Mesenchymal stem cell (in vitro differentiated cells and primary cell): ENCODE results near the gene IRF9.

Experiments used
- DNase-seq: peaks from one replicate; pipeline ENCODE4 v3.0.0-alpha.2; 2013
- H2AFZ ChIP-seq: one replicate; pipeline ENCODE4 v1.6.1; 2013; ENCODE audit warnings: low read depth, mild to moderate bottlenecking, control low read depth, inconsistent platforms, low read length, moderate library complexity
- H2AK5ac ChIP-seq: 2 replicates; pipeline ENCODE4 v1.6.1; 2013; ENCODE audit warnings: low read length, moderate library complexity, mild to moderate bottlenecking, inconsistent platforms; ENCODE audit not compliant: severe bottlenecking
- H2BK120ac ChIP-seq: one replicate; pipeline ENCODE4 v1.6.1; 2013; ENCODE audit warnings: low read depth, mild to moderate bottlenecking, inconsistent platforms, low read length, moderate library complexity
- H2BK12ac ChIP-seq, 2 experiments: one replicate each; pipeline ENCODE4 v1.6.1; 2013; ENCODE audit warnings: inconsistent platforms in 2 of 2, low read length in 2 of 2, mild to moderate bottlenecking in 2 of 2, moderate library complexity in 2 of 2, control low read depth in 1 of 2
- H2BK15ac ChIP-seq: one replicate; pipeline ENCODE4 v1.6.1; 2013; ENCODE audit warnings: mild to moderate bottlenecking, low read depth, inconsistent platforms; ENCODE audit not compliant: poor library complexity, severe bottlenecking
- H2BK5ac ChIP-seq: 2 replicates; pipeline ENCODE4 v1.6.1; 2013; ENCODE audit warnings: low read depth, mild to moderate bottlenecking, low read length, control low read depth, inconsistent platforms; ENCODE audit not compliant: poor library complexity, severe bottlenecking
- H3K14ac ChIP-seq, 2 experiments: one replicate each; pipeline ENCODE4 v1.6.1; 2013; ENCODE audit warnings: inconsistent platforms in 2 of 2, low read length in 2 of 2, control low read depth in 1 of 2, mild to moderate bottlenecking in 1 of 2, moderate library complexity in 1 of 2
- H3K18ac ChIP-seq, 2 experiments: one replicate each; pipeline ENCODE4 v1.6.1; 2013; ENCODE audit warnings: inconsistent platforms in 2 of 2, low read length in 2 of 2, control low read depth in 1 of 2, low read depth in 1 of 2, mild to moderate bottlenecking in 1 of 2
- H3K23ac ChIP-seq, 2 experiments: one replicate each; pipeline ENCODE4 v1.6.1; 2013; ENCODE audit warnings: inconsistent platforms in 2 of 2, low read length in 2 of 2, mild to moderate bottlenecking in 2 of 2, moderate library complexity in 2 of 2, control low read depth in 1 of 2
- H3K27ac ChIP-seq: 2 replicates; pipeline ENCODE4 v1.5.1; 2013; ENCODE audit warnings: mild to moderate bottlenecking, moderate library complexity, low read length, control low read depth, inconsistent platforms; ENCODE audit not compliant: poor library complexity, severe bottlenecking
- H3K27me3 ChIP-seq, 2 experiments: 2 replicates each; pipeline versions ENCODE4 v1.6.1 to v1.7.0; 2013; ENCODE audit warnings: low read length in 2 of 2, mild to moderate bottlenecking in 2 of 2, moderate library complexity in 2 of 2, control low read depth in 1 of 2, inconsistent platforms in 1 of 2; ENCODE audit not compliant: control insufficient read depth in 1 of 2, insufficient read depth in 1 of 2
- H3K36me3 ChIP-seq, 2 experiments: 2 replicates each; pipeline versions ENCODE4 v1.6.1 to v1.7.0; 2013; ENCODE audit warnings: low read length in 2 of 2, control low read depth in 1 of 2, inconsistent platforms in 1 of 2, low read depth in 1 of 2, mild to moderate bottlenecking in 1 of 2; ENCODE audit not compliant: insufficient read depth in 2 of 2, control insufficient read depth in 1 of 2
- H3K4ac ChIP-seq, 2 experiments: one replicate each; pipeline ENCODE4 v1.6.1; 2013; ENCODE audit warnings: inconsistent platforms in 2 of 2, low read length in 2 of 2, mild to moderate bottlenecking in 2 of 2, moderate library complexity in 2 of 2, control low read depth in 1 of 2, low read depth in 1 of 2
- H3K4me1 ChIP-seq: 2 replicates; pipeline ENCODE4 v1.6.1; 2013; ENCODE audit warnings: low read depth, low read length, control low read depth; ENCODE audit not compliant: control insufficient read depth, insufficient read depth
- H3K4me2 ChIP-seq: 2 replicates; pipeline ENCODE4 v1.6.1; 2013; ENCODE audit warnings: low read length, mild to moderate bottlenecking, inconsistent platforms; ENCODE audit not compliant: poor library complexity, severe bottlenecking
- H3K4me3 ChIP-seq, 2 experiments: 2 replicates each; pipeline versions ENCODE4 v1.5.1 to v1.7.0; 2013; ENCODE audit warnings: low read length in 2 of 2, mild to moderate bottlenecking in 2 of 2, control low read depth in 1 of 2, low read depth in 1 of 2; ENCODE audit not compliant: insufficient read depth in 1 of 2
- H3K79me1 ChIP-seq: replicated peaks from 2 replicates; pipeline ENCODE4 v1.6.1; 2013; ENCODE audit warnings: mild to moderate bottlenecking, control low read depth, low read length, inconsistent platforms; ENCODE audit not compliant: poor library complexity, severe bottlenecking
- H3K9ac ChIP-seq: 2 replicates; pipeline ENCODE4 v1.7.0; 2013; ENCODE audit warnings: mild to moderate bottlenecking, low read length, moderate library complexity
- H3K9me3 ChIP-seq: 2 replicates; pipeline ENCODE4 v1.7.0; 2013; ENCODE audit warnings: mild to moderate bottlenecking, low read length; ENCODE audit not compliant: control insufficient read depth
- H4K8ac ChIP-seq: one replicate; pipeline ENCODE4 v1.6.1; 2013; ENCODE audit warnings: inconsistent platforms, mild to moderate bottlenecking, low read length, moderate library complexity
- H4K91ac ChIP-seq: one replicate; pipeline ENCODE4 v1.6.1; 2013; ENCODE audit warnings: mild to moderate bottlenecking, low read length, inconsistent platforms
- WGBS: methylation state at CpG from one replicate; pipeline ENCODE4 v1.1.7; 2013; ENCODE audit warnings: mixed read lengths; 5-methylcytosine and 5-hydroxymethylcytosine counted together

Gene IRF9

GRCh38 chr14:24206260-24207103, 45.4 kb downstream of the IRF9 start:
- WGBS = over 99% methylated on average over 11 of the region's 11 CpGs

DNA sequence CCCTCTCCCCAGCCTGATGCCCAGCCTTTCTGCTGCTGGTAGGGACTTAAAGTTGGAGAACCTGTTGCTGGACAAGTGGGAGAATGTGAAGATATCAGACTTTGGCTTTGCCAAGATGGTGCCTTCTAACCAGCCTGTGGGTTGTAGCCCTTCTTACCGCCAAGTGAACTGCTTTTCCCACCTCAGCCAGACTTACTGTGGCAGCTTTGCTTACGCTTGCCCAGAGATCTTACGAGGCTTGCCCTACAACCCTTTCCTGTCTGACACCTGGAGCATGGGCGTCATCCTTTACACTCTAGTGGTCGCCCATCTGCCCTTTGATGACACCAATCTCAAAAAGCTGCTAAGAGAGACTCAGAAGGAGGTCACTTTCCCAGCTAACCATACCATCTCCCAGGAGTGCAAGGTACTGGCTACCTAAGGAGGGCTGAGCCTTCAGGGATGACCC, 46.1 kb downstream of the IRF9 start:
- no peak for DNase-seq
- no peak overlapping the region for H3K4ac ChIP-seq
- H2AK5ac ChIP-seq = no peak overlapping the region
- no peak overlapping the region for H3K14ac ChIP-seq
- H3K18ac ChIP-seq = no peak overlapping the region
- H2BK12ac ChIP-seq = no peak overlapping the region
- H4K91ac ChIP-seq = no peak overlapping the region
- H3K27ac ChIP-seq = no peak overlapping the region
- no peak overlapping the region for H4K8ac ChIP-seq
- H3K27me3 ChIP-seq = no peaks in the 10 kb centered on the region
- peaks cover 37% of the 10 kb centered on the region for H3K79me1 ChIP-seq
- H3K9ac ChIP-seq = no peak overlapping the region
- no peak overlapping the region for H2BK120ac ChIP-seq
- peaks cover 3% of the 10 kb centered on the region for H3K4me1 ChIP-seq
- no peak overlapping the region for H2BK5ac ChIP-seq
- H2AFZ ChIP-seq = no peak overlapping the region
- no peaks in the 10 kb centered on the region for H3K9me3 ChIP-seq
- no peak overlapping the region for H3K4me2 ChIP-seq
- H3K4me3 ChIP-seq = no peak overlapping the region
- H2BK15ac ChIP-seq = no peak overlapping the region
- WGBS = over 99% methylated on average over 5 of the region's 5 CpGs
- no peak overlapping the region for H3K23ac ChIP-seq
- H3K36me3 ChIP-seq = peaks cover 45 to 82% of the 10 kb centered on the region in 2 experiments

More at GRCh38 chr14:24206260-24207103, 45.4 kb downstream of the IRF9 start:
- no peak overlapping the region for H3K14ac ChIP-seq
- H4K91ac ChIP-seq = no peak overlapping the region
- H3K23ac ChIP-seq = no peak overlapping the region
- no peak overlapping the region for H3K18ac ChIP-seq
- no peak overlapping the region for H3K27ac ChIP-seq
- no peak for DNase-seq
- H3K9me3 ChIP-seq = peaks cover 3% of the 10 kb centered on the region
- no peak overlapping the region for H2BK12ac ChIP-seq
- H3K27me3 ChIP-seq = no peaks in the 10 kb centered on the region
- no peak overlapping the region for H3K4me2 ChIP-seq
- H3K4ac ChIP-seq = no peak overlapping the region
- no peak overlapping the region for H4K8ac ChIP-seq
- H3K4me1 ChIP-seq = peaks cover 3% of the 10 kb centered on the region
- H3K36me3 ChIP-seq = peaks cover 48 to 81% of the 10 kb centered on the region in 2 experiments
- no peak overlapping the region for H3K4me3 ChIP-seq
- H2BK120ac ChIP-seq = no peak overlapping the region
- H2AK5ac ChIP-seq = no peak overlapping the region
- H3K9ac ChIP-seq = no peak overlapping the region
- H3K79me1 ChIP-seq = peaks cover 39% of the 10 kb centered on the region
- no peak overlapping the region for H2BK15ac ChIP-seq
- H2BK5ac ChIP-seq = no peak overlapping the region
- H2AFZ ChIP-seq = no peak overlapping the region

DNA sequence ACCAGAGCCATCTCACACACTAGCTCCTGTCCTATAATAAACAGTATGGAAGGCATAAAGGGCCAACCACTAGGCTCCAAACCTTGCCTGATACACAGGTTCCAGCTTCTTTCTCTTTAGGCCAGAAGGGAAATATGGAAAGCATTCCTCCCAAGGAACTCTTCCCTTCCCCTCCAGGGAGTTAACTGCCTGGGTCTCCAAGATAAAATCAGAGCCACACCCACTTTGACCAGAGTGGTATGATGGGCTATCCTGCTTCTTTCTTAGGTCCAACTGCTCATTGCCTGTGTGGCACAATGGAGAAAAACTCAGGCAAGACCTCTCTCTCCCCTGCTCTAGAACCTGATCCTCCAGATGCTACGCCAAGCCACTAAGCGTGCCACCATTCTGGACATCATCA, 46.6 kb downstream of the IRF9 start:
- Histone ChIP-seq H2BK15ac (no peak overlapping the region), H3K9me3 (no peaks in the 10 kb centered on the region), H2BK12ac (no peak overlapping the region), H2BK120ac (no peak overlapping the region), H3K79me1 (peaks cover 37% of the 10 kb centered on the region), H2BK5ac (no peak overlapping the region), H3K27ac (no peak overlapping the region), H3K36me3 (peaks cover 45 to 81% of the 10 kb centered on the region in 2 experiments), H3K27me3 (no peaks in the 10 kb centered on the region), H3K9ac (no peak overlapping the region), H3K18ac (no peak overlapping the region), H2AFZ (no peak overlapping the region), H3K4me3 (no peak overlapping the region), H3K14ac (no peak overlapping the region), H3K4me2 (no peak overlapping the region), H3K4ac (no peak overlapping the region), H2AK5ac (no peak overlapping the region), H3K23ac (no peak overlapping the region), H4K8ac (no peak overlapping the region), H4K91ac (no peak overlapping the region), H3K4me1 (peaks cover 6% of the 10 kb centered on the region)
- no peak for DNase-seq
- WGBS = 100% methylated on average over 2 of the region's 2 CpGs

DNA sequence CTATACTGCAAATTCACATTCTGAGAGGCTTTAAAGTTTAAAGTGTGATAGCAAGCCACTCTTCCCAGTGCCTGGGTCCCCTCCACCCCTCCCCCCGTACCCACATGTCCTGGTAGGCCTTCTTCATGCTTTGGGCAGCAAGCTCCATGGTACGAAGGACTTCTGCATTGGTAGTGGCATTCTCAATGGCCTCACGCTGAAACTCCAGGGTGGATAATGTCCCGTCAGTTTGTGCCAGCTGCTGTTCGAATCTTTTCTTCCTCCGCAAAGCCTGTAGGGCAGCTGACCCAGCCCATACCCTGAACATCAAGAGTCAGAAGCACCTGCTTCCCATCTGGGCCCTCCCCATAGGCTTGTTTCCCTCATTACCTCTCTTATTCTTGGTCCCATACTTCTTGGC, 50.2 kb downstream of the IRF9 start:
- Histone ChIP-seq H3K14ac (no peak overlapping the region), H3K18ac (no peak overlapping the region), H3K9ac (no peak overlapping the region), H2BK5ac (no peak overlapping the region), H3K79me1 (peaks cover 29% of the 10 kb centered on the region), H4K8ac (no peak overlapping the region), H2BK120ac (no peak overlapping the region), H3K4me3 (no peak overlapping the region), H2BK12ac (no peak overlapping the region), H3K27ac (no peak overlapping the region), H2BK15ac (no peak overlapping the region), H3K9me3 (no peaks in the 10 kb centered on the region), H3K23ac (no peak overlapping the region), H2AK5ac (no peak overlapping the region), H3K4ac (no peak overlapping the region), H4K91ac (no peak overlapping the region), H3K36me3 (peaks cover 35 to 63% of the 10 kb centered on the region in 2 experiments), H3K27me3 (no peaks in the 10 kb centered on the region), H3K4me1 (peaks cover 15% of the 10 kb centered on the region), H3K4me2 (peak overlapping the region; percentile 25), H2AFZ (no peak overlapping the region)
- 98% methylated on average over 6 of the region's 6 CpGs for whole genome bisulfite sequencing
- DNase-seq = no peak
